Mucosa of rectum (tissue), 2 donors: ENCODE data around the gene ZNF646.
"Not testable (repeated sequence)": the region's sequence is repeated elsewhere in the genome, so short reads cannot be mapped to it uniquely, and the experiment has no call there.

Experiments used
- H3K27ac ChIP-seq, 2 donors: one replicate each; pipeline ENCODE4 v1.7.0; 2013; ENCODE audit warnings: inconsistent platforms in 2 of 2, low read depth in 2 of 2, low read length in 2 of 2
- H3K27me3 ChIP-seq, 2 donors: one replicate each; pipeline ENCODE4 v1.7.0; 2013; ENCODE audit warnings: low read length in 2 of 2; ENCODE audit not compliant: control insufficient read depth in 2 of 2, insufficient read depth in 2 of 2
- H3K36me3 ChIP-seq, 2 donors: one replicate each; pipeline ENCODE4 v1.7.0; 2013; ENCODE audit warnings: low read length in 2 of 2; ENCODE audit not compliant: control insufficient read depth in 2 of 2, insufficient read depth in 2 of 2
- H3K4me1 ChIP-seq, 2 donors: one replicate each; pipeline ENCODE4 v1.7.0; 2013; ENCODE audit warnings: low read length in 2 of 2, mild to moderate bottlenecking in 1 of 2; ENCODE audit not compliant: control insufficient read depth in 2 of 2, insufficient read depth in 2 of 2
- H3K4me3 ChIP-seq, 2 donors: one replicate each; pipeline ENCODE4 v1.7.0; 2013; ENCODE audit warnings: low read length in 2 of 2
- H3K9ac ChIP-seq, 2 donors: one replicate each; pipeline ENCODE4 v1.7.0; 2013; ENCODE audit warnings: low read length in 2 of 2, low read depth in 1 of 2, mild to moderate bottlenecking in 1 of 2
- H3K9me3 ChIP-seq, 2 donors: one replicate each; pipeline ENCODE4 v1.7.0; 2013; ENCODE audit warnings: low read length in 2 of 2; ENCODE audit not compliant: control insufficient read depth in 2 of 2
- donor health status: healthy.
- donor health status: Normal muscosa, but diverticular disease.

Gene ZNF646

DNA sequence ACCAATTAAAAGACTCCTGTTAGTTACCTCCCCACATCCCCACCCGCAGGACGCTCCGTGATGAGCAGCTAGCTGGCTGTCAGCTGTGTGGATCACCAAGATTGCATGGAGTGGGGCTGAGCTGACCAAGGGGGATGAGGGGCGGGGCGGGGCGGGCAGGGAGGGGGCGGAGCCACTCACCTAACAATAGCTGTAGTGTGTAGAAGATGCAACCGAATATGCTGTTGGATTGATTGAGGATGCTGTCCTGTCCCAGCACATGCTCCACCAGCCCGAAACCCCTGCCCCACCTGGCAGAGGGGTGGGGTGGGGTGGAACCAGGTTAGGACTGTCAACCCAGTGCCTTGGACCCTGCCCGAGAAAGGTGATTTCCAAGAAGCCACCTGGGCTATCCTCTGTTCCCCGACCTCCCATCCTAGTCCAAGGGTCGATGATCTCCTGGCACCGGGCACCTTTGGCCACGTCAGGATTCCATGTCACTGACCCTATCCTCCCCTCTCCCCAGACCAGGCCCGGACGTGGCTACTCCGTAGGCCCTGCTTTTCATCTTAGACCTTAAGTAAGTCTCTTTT lies 19.0 kb downstream of the ZNF646 start:
- H3K36me3 ChIP-seq = peaks cover 5 to 9% of the 10 kb centered on the region in 2 donors
- H3K4me1 ChIP-seq = peaks cover 10 to 14% of the 10 kb centered on the region in 2 donors
- H3K27ac ChIP-seq = no peak overlapping the region
- peak overlapping the region in 1 of 2 donors; percentile 34 for H3K9ac ChIP-seq
- no peaks in the 10 kb centered on the region for H3K9me3 ChIP-seq
- H3K27me3 ChIP-seq = no peaks in the 10 kb centered on the region
- no peak overlapping the region for H3K4me3 ChIP-seq

DNA sequence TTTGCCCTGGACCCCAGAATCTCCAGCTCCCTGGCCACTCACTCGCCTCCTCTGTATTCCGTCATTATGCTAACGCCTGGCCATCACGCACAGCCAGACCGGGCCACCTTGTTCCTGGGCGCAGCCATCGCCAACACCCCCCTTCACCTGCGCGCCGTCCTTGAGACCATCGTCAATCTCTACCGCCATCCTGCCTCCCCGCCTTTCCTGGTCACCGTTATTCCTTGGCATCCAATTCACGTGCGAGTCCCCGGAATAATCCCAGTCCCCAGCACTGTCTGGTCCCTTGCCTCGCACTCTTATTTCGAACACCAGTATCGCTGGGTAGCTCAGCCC lies 19.8 kb downstream of the ZNF646 start:
- H3K36me3 ChIP-seq = peaks cover 5 to 7% of the 10 kb centered on the region in 2 donors
- H3K9me3 ChIP-seq = no peaks in the 10 kb centered on the region

DNA sequence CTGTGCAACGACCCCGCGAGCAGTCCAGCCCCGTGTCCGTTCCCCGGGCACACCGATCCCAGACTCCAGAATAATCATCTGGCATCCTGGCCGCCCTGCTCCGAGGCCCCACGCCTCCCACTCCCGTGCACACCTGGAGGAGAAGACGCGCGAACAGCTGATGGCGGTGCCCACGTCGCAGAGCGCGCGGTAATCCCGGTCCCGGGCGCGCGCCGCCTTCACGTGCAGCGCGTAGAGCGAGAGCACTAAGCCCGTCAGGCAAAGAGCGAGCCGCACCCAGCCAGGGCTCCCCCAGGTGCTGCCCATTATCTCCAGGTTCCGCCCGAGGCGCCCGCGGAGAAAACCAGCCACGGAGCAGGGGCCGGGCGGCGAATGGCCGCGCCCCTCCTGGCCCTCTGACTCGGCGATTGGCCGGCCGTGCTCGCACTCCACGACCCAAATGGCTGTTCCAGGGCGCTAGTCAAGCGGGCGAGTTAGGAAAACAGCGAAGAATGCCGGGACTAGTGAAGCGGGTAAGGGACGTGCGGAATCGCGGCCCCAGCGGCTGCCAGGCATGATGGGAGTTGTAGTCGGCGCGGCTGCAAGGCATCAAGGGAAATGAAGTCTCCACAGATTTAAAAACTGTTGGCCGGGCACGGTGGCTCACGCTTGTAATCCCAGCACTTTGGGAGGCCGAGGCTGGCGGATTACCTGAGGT lies 20.4 kb downstream of the ZNF646 start, which contains the start of gene VKORC1:
Gene VKORC1, minus strand, starts transcription at position 374 of the 697 bp plus-strand sequence. Its CDS starts 68 bp downstream, at position 306.
- Histone ChIP-seq H3K4me1 (peaks cover 10 to 14% of the 10 kb centered on the region in 2 donors), H3K36me3 (peaks cover 5 to 7% of the 10 kb centered on the region in 2 donors), H3K9ac (peak within 1 kb of the TSS; percentile 60 to 81), H3K9me3 (no peaks in the 10 kb centered on the region), H3K27me3 (no peaks in the 10 kb centered on the region), H3K4me3 (peak within 1 kb of the TSS; percentile 91 to 95), H3K27ac (peak within 1 kb of the TSS; percentile 76 to 84)

More for the DNA sequence above, 19.8 kb downstream of the ZNF646 start:
- H3K9ac ChIP-seq = peak overlapping the region; percentile 60 to 81
- H3K27me3 ChIP-seq = no peaks in the 10 kb centered on the region
- peak overlapping the region; percentile 76 to 84 for H3K27ac ChIP-seq
- peaks cover 10 to 14% of the 10 kb centered on the region in 2 donors for H3K4me1 ChIP-seq
- H3K4me3 ChIP-seq = peak overlapping the region; percentile 91 to 95

DNA sequence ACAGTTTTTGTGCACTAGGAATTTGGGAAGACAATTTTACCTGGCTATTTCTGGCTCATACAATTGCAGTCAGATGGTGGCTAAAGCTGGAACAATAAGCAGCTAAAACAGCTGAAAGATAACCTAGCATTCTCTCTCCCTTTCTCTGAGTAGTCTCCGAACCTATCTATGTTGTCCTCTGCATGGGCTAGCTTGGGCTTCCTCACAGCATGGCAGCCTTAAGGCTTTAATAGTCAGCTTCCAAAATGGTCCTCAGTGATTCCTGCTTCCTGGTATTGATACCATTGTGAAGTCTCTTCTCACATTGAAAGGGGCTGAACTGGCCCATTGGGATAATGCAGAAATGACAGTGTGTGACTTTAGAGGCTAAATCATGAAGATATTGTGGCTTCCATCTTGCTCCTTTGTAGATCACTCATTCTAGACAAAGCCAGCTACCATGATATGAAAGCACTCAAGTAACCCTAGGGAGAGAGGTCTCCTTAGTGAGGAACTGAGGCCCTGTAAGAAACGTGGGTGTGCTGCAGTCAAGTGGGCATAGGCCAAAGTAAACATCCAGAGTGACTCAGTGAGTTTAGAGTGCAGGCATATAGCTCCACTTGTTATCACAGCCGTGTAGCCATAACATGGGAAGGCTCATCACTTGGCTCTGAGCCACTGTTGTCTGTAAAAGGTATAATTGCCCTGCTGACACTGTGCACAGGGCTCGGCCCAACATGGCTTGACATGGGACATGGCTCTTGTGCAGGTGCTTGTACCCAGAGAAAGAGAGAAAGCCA lies 25.8 kb downstream of the ZNF646 start:
- Histone ChIP-seq H3K4me3 (no peak overlapping the region), H3K4me1 (peaks cover 0 to 3% of the 10 kb centered on the region in 2 donors), H3K9ac (no peak overlapping the region), H3K27me3 (no peaks in the 10 kb centered on the region), H3K36me3 (no peaks in the 10 kb centered on the region), H3K9me3 (no peaks in the 10 kb centered on the region), H3K27ac (no peak overlapping the region)

DNA sequence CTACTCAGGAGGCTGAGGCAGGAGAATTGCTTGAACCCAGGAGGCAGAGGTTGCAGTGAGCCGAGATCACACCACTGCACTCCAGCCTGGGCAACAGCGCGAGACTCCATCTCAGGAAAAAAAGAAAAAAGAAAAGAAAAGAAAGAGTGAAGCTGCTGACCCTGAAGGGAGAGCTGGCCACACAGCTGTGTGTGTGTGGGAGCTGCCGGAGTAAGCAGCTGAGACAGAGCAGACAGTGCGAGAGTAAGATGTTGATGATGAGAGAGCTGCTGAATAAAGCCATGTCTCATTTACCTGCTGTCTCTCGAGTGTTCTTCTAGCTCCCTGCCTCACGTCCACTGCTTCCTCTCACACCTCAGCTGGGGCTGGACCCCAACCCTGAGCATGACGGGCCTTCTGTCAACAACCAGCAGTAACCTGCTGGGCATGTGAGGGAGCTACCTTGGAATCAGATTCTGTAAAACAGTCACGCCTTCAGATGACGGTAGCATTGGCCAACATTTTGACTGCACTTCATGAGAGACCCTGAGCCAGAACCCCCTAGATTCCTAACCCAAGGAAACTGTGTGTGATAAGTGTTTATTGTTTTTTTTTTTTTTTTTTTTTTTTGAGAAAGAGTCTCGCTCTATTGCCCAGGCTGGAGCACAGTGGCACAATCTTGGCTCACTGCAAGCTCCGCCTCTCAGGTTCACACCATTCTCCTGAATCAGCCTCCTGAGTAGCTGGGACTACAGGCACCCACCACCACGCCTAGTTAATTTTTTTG lies 26.8 kb downstream of the ZNF646 start:
- H3K36me3 ChIP-seq, H3K9me3 ChIP-seq, H3K4me3 ChIP-seq, H3K27me3 ChIP-seq, H3K27ac ChIP-seq, H3K9ac ChIP-seq, H3K4me1 ChIP-seq: not testable (repeated sequence)

- Histone ChIP-seq H3K27me3 (no peaks in the 10 kb centered on the region), H3K27ac (peak overlapping the region in 1 of 2 donors; percentile 29), H3K36me3 (peaks cover 8 to 11% of the 10 kb centered on the region in 2 donors), H3K4me3 (peak overlapping the region; percentile 45 to 50), H3K4me1 (peaks cover 12 to 13% of the 10 kb centered on the region in 2 donors), H3K9ac (peak overlapping the region; percentile 20 to 71), H3K9me3 (no peaks in the 10 kb centered on the region)
These were observed 31.5 kb downstream of the ZNF646 start for GRCh38 chr16:31105677-31106213.

DNA sequence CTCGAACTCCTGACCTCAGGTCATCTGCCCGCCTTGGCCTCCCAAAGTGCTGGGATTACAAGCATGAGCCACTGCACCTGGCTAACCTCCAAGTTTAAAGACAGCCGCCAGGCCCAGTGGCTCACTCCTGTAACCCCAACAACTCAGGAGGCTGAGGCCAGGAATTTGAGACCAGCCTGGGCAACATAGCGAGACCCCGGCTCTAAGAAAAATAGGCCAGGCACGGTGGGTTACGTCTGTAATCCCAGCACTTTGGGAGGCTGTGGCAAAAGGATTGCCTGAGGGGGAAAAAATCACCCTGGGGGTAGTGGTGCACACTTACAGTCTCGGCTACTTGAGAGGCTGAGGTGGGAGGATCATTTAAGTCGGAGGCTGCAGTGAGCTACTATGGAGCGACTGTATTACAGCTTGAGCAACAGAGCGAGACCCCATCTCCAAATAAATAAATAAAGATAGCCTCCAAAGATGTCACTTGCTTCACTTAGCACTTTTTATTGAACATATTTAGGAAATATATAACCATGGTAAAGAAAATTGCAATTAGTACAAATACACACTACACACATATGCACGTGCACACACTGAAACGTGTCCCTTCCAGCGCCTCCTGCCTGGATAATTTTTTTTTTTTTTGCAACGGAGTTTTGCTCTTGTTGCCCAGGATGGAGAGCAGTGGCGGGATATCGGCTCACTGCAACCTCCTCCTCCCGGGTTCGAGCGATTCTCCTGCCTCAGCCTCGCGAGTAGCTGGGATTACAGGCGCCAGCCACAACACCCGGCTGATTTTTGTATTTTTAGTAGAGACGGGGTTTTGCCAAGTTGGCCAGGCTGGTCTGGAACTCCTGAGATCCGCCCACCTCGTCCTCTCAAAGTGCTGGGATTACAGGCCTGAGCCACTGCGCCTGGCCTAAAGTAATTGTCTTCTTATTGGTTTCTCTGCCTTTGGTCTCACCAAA lies 32.6 kb downstream of the ZNF646 start:
- Histone ChIP-seq H3K4me3 (no peak overlapping the region), H3K27ac (no peak overlapping the region), H3K36me3 (peaks cover 15 to 22% of the 10 kb centered on the region in 2 donors), H3K4me1 (peaks cover 12 to 13% of the 10 kb centered on the region in 2 donors), H3K9ac (no peak overlapping the region), H3K9me3 (no peaks in the 10 kb centered on the region), H3K27me3 (no peaks in the 10 kb centered on the region)

- Histone ChIP-seq H3K4me1 (peaks cover 12 to 13% of the 10 kb centered on the region in 2 donors), H3K27ac (peak overlapping the region; percentile 75 to 76), H3K36me3 (peaks cover 22 to 29% of the 10 kb centered on the region in 2 donors), H3K27me3 (no peaks in the 10 kb centered on the region), H3K4me3 (peak overlapping the region in 1 of 2 donors; percentile 74), H3K9me3 (no peaks in the 10 kb centered on the region), H3K9ac (no peak overlapping the region)
These were observed 33.2 kb downstream of the ZNF646 start for GRCh38 chr16:31107465-31107867.
